ENCODE results near the gene HIF3A.
"Not testable (repeated sequence)": the region's sequence is repeated elsewhere in the genome, so short reads cannot be mapped to it uniquely, and the experiment has no call there.

Gene HIF3A

DNA sequence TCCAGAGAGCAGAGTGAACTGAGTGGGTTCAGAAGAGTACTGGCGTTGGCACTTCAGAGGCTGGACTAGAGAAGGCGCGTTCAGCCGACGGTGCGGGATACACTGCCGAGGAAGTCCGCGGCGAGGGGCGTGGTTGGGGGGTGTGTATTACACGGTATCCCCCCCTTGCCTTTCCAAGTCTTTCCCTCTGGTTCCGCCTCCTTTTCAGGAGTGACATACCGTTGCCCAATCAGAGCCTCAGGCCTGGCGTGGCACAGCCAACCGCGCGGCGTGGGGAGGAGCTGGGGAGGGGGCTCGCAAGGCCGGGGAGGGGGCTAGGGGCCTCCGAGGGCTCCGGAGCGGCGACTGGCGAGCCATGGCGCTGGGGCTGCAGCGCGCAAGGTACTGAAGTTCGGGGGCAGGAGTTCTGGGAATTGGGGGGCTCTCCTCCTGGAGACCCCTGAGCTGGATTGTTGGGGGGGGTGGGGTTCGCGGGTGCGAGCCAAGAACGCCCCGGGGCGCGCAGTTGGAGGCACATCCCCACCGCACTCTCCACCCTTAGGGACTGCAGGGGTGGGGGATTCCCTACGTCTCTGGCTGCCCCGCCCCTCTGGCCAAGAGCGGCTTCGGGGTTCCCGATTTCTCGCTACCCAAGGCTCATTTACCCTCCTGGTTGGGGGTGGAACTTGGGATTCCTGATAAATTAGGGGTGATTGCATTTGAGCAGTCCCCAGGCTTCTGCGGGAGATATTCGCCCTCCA lies at the start of gene HIF3A:
Gene HIF3A, plus strand, starts transcription at position 321 of the 740 bp plus-strand sequence. Its CDS starts 35 bp downstream, at position 356.
- no peak for DNase-seq (ENCODE audit: low spot score)

DNA sequence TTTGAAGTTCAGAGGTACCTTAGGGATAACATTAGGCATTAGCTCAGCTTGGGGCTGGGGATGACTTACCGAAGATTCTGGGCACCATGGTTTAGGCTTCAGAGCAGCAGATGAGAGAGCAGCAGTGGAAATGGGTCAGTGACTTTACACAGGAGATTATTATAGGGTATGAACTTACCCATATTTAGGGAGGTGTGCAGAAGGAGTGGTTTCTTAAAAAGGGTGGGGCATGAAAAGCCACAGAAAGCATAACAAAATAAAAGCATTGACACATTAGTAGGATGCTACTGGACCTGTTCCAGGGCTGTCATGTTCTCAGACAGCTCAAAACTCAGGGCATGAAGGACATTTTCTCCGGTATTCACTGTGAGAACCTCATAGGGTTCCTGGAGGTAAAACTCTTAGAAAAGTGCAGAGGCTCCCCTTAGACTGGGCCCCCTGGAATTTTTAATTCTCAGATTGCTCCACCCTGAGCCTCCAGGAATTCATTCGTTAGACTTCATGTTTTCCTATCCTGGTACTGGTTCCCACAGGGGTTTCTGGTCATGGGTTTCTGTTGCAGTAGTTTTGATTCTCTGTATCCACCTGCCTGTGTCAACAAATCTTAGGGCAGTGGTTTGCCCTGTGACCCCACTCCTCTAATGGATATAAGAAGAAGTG lies 46.6 kb upstream of the HIF3A start:
- DNase-seq (ENCODE audit: low spot score) = no peak

DNA sequence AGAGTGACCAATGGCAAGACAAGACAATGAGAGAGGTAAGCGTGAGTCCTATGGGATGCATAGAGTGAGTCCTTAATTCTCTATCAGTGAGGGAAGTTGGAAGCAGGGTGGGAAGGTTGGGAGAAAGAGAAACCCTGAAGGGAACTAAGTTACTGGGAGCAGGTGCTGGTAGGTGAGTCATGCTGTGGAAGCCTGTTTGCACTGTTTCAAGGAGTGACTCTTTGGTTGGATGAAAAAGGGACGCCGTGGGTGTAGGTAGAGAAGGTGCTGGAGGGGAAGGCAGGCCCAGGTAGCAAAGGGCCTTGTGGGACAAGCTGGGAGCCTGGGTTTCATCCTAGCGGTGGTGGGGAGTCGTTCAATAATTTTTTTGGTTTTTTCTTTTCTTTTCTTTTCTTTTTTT lies 45.4 kb upstream of the HIF3A start:
- no peak for DNase-seq (ENCODE audit: low spot score)

DNA sequence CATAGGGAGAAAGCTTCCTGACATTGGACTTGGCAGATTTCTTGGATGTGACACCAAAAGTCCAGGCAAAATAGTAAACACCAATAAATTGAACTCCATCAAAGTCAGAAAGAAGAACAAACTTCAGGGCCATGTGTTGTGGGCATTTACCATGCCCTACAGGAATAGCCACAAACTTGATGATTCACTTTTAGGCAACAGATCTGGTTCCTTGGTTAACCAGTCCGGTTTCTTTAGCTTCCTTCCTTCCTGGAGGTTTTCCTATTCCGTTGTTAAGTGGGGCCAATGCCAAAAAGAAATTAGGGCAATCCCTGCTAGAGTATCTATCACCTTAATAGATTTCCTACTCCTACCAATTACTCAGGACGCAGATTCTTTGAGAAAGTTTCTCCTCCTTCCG lies 42.1 kb upstream of the HIF3A start:
- DNase-seq (ENCODE audit: low spot score) = no peak

DNA sequence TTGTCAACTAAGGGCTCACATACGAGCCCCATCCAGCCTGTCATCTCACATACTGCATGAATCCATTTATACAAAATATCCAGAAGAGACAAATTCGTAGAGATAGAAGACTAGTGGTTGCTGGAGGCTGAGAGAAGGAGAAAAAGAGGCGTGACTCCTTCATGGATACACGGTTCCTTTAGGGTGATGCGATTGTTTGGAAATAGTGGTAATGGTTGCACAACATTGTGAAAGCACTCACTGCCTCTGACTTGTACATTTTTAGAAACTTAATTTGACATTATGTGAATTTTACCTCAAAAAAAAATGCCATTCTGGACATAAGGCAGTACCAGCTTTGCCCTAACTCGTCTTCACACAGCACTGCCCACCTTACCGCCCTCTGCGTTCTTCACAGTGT lies 40.0 kb upstream of the HIF3A start:
- no peak for DNase-seq (ENCODE audit: low spot score)

DNA sequence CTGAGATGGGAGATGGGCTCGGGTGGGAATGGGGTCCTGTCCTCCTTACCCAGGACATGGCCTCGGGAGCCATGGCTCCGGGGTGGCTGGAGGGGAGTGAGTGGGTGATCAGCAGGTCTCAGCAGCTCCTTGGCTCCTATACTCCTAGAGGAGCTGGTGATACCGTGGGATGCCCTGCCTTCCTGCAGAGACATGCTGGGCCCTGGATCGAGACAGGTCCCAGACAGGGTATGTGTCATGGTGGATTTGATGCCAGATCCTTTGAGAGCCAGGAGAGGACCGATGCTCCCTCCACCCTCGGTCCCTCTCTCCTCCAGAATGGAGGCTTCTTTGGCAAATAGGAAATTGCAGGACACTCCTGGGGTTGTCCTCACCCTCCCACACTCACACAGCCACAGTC lies 35.3 kb upstream of the HIF3A start:
- not testable (repeated sequence) for DNase-seq (ENCODE audit: low spot score)

DNA sequence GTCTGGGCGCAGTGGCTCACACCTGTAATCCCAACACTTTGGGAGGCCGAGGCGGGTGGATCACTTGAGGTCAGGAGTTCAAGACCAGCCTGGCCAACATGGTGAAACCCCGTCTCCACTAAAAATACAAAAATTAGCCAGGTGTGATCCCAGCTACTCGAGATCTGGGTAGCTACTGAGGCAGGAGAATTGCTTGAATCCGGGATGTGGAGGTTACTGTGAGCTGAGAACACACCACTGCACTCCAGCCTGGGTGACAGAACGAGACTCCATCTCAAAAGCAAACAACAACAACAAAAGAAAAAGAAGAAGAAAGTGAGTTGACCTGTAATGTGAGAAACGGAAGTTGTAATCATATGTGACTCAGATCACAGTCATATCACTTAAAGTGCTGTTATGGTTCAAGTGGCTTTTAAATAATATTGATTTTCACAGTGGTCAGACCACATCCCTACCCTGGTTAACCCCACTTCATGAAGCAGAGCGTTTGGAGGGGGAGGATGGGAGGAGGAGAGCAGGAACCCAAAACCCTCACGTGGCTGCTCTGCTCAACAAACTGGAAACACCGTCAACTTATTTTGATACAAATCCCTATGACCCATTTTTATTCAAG lies 34.1 kb upstream of the HIF3A start:
- peak; percentile 61 for DNase-seq (ENCODE audit: low spot score)

DNA sequence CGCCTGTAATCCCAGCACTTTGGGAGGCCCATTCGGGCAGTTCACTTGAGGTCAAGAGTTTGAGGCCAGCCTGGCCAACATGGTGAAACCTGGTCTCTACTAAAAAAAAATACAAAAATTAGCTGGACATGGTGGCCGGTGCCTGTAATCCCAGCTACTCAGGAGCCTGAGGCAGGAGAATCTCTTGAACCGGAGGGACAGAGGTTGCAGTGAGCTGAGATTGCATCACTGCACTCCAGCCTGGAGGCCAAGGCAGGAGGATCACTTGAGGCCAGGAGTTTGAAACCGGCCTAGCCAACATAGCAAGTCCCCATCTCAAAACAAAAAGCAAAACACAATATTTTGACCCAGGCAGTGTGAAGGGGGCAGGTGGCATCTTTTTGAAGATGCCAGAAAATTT lies 32.0 kb upstream of the HIF3A start:
- not testable (repeated sequence) for DNase-seq (ENCODE audit: low spot score)

DNA sequence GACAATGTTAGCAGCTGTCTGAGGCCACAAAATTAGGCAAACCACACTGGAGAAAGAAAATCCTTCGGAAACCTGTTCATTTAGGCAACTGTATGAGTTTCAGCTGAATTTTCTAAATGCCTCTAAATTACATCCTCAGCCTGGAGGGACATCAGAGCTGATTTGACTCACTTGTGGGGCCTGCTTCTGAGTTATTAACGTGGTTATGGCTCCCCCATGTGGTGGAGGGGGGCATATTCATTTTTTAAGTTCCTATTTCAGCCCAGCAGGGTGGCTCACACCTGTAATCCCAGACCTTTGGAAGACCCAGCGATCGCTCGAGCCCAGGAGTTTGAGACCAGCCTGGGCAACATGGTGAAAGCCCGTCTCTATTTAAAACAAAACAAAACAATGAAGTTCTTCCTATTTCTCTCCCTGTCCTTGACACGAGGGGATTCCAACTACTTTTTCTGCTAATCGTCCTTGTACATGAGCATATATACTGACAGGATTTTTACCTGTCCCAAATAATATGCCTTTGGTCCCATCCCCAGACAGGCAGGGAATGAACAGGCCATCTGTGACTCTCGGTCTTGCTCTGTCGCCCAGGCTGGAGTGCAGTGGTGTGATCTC lies 31.5 kb upstream of the HIF3A start:
- peak; percentile 69 for DNase-seq (ENCODE audit: low spot score)

DNA sequence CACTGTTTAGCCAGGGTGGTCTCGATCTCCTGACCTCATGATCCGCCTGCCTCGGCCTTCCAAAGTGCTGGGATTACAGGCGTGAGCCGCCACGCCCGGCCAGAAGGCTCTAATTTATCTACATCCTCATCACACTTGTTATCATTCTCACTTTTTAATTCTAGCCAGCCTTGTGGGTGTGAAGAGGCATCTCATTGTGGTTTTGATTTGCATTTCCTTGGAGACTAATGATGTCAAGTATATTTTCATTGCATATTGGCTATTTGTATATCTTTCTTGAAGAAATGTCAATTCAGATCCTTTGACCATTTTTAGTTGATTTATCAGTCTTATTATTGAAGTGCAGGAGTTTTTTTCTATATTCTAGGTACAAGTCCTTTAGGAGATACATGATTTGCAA lies 27.7 kb upstream of the HIF3A start:
- no peak for DNase-seq (ENCODE audit: low spot score)

DNA sequence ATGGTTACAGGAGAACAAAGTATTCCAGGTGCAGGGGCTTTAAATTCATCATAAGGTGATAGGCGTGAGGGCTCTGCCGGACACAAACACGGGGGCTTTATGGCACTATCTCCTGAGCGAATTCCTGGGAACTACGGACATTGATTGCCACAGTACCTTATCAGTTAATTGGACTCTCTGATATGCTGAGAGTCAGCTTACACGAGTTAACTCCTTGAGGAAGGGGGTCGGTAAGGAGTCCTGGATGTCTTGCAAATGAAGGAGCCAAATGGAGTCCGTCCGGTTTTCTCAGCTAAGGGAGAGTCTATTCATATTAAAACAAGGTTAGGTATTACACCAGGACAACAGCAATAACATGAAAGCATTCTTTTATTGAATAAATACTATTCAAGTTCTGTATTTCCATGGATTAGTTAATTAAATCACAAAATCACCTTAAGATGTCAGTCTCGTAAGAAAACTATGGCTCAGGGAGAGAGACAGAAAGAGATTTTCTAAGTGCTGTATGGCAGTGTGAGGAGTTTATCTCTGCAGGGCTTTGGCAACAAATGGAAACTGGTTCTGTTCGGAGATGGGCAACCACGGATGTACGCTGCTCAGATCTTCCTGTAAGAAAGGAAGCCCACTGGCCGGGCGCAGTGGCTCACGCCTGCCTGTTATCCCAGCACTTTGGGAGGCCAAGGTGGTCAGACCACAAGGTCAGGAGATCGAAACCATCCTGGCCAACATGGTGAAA lies 26.2 kb upstream of the HIF3A start:
- DNase-seq (ENCODE audit: low spot score) = no peak

DNA sequence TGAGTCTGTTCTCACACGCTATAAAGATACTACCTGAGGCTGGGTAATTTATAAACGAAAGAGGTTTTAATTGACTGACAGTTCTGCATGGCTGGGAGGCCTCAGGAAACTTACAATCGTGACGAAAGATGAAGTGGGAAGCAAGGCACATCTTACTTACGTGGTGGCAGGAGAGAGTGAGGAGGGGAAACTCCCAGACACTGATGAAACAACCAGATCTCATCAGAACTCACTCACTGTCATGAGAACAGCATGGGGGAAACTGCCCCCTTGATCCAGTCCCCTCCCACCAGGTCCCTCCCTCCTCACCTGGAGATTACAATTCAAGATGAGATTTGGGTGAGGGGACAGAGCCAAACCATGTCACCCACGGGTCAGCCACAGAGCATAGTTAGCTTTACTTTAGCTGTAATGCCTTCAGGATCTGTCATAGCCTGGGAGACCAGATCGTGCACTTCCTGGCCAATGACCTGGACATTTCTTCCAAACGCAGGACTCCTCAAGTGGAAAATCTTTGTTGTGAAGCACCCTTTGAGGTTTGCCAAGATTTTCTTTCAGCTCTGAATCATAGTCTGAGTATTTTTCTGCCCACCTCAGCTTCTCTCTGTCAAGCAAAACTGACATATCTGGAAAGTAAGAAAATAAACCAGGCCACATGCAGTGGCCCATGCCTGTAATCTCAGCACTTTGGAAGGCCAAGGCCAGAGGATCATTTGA lies 25.2 kb upstream of the HIF3A start:
- peak; percentile 44 for DNase-seq (ENCODE audit: low spot score)

DNA sequence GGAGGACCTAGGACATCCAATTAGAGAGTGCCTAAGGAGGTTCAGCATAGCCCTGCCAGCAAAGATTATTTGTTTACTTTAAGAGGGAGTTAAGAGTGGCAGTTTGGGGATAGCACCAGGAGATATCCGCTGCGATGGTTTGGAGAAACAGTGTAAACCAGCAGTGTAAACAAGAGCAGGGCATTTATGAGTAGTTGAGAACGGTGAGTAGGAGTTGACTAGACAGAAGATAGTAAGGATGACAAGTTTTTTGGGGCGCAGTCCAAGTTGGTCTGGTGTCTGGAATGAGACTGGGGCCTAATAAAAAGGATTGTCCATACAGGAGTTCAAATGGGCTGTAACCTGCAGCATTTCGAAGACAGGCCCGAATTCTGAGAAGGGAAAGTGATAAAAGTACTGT lies 22.9 kb upstream of the HIF3A start:
- not testable (repeated sequence) for DNase-seq (ENCODE audit: low spot score)

DNA sequence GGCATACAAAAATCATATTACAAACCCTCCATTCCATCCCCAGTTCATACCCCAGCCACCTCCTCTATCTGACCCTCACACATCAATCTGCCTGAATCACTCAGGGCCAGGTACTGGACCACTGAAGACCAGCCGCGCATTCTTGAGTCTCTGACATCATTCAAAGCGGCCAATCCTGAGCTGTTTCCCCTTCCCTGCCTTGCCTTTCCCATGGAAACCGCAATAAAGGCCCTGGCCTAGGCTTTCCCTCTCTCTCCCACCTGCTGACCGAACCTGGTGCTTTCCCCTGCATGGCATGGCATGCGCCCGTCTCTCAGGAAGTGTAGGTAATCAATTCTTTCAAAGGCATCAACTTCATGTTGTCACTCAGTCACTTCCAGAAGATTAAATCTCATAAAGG lies 17.7 kb upstream of the HIF3A start:
- no peak for DNase-seq (ENCODE audit: low spot score)

DNA sequence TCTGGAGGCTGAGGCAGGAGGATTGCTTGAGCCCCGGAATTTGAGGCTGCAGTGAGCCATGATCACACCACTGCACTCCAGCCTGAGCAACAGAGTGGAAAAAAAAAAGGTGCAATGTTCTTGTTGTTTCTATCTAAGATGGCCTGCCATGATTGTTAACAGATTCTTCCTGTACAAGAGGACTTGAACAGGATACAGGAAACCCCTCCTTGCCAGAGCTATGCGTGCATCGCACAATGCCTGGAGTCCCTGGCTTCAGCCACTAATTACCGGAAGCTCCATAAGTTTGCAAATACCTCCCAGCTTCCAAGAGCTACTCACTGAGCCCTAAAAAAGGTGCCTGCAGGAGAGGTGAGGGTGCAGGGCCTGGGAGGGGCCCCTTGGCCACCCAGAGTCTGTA lies 13.1 kb upstream of the HIF3A start:
- DNase-seq (ENCODE audit: low spot score) = no peak

DNA sequence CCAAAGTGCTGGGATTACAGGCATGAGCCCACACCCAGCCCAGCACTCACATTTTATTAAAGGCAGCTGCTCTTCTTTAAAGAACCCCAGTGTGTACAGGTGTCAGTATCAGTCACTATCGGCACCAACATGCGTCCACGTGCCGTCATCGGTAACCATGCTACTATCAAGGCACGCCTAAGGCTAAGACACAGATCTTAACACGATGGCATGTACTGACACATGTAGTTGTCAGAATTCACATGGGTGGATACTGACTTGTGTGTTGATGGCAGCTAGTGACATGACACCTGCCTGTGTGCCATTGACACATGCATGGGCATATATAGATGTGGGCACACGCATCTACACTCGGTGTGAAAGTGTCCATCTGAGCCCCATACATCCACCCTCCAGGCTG lies 12.2 kb upstream of the HIF3A start:
- DNase-seq (ENCODE audit: low spot score) = no peak

DNA sequence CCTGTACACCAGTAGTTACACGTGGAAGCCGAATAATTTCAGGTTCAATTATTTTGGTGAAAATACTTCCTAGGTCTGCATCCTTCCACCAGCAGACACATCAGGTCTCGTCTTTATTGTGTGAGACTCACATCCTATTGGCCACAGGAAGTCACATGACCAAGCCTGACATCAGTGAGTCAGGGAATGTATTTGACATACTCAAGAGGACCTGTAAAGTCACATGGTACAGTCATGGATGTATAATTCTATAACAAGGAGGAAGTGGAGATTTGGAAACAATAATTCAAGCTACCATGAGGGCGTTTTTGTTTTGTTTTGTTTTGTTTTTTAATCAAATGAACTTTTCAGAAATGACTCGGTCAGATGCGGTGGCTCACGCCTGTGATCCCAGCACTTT lies 9.3 kb upstream of the HIF3A start:
- DNase-seq (ENCODE audit: low spot score) = no peak

DNA sequence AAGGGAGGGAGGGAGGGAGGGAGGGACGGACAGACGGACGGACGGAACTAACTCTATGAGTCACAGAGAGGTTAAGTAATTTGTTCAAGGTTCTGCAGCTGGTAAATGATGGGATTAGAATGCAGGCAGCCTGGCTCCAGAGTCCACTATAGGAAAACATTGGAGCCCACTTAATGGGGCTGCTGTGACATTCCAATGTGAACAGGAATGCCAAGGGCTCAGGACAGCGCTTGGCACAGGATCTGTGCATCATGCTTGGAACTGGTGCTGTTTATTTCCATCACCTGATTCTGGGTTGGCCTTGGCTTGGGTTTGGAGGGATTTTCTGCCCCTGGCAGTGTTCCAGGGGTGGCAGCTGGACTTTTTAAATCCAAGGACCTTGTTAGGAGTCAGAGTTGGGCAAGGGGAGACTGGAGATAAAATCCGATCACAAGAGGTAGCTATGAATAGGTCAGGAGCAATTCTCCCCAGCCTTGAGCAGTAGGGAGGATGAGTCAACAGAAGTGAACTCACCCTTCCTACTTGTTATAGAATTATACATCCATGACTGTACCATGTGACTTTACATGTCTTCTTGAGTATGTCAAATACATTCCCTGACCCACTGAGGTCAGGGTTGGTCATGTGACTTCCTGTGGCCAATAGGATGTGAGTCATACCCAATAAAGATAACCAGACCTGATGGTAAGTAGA lies 7.8 kb upstream of the HIF3A start:
- peak; percentile 51 for DNase-seq (ENCODE audit: low spot score)

DNA sequence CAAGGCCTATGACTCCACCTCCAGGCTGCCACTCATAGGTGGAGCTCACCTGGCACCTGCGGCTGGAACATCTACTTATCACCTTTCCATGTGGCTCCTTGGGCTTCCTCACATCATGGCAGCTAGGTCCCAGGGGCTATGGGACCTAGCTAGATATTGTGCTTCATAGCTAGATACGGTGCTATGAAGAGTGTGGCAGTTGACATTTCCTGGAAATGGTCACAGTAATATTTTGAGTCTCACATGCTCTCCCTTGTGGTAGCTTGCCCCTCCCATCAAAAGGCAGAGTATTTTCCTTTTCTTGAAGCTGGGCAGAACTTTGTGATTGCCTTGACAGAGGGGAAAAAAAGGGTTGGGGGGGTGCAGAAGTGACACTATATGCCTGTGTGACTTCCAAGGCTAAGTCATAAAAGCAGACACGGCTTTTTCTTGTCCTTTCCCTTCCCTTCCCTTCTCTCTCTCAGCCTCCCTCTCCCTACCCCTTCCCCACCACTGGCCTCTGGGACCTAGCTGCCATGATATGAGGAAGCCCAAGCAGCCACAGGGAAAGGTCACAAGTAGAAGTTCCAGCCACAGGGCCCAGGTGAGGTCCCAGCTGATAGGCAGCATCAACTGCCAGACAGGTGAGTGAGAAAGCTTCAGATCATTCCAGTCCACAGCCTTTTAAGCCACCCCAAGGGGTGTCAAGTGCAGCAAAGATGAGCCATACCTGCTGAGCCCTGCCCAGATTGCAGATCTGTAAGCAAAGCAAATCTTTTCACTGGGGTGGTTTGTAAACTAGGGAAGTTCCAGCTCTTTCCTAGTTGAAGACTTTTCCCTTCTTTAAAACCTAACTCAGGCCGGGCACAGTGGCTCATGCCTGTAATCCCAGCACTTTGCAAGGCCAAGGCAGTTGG lies 6.9 kb upstream of the HIF3A start:
- no peak for DNase-seq (ENCODE audit: low spot score)

DNA sequence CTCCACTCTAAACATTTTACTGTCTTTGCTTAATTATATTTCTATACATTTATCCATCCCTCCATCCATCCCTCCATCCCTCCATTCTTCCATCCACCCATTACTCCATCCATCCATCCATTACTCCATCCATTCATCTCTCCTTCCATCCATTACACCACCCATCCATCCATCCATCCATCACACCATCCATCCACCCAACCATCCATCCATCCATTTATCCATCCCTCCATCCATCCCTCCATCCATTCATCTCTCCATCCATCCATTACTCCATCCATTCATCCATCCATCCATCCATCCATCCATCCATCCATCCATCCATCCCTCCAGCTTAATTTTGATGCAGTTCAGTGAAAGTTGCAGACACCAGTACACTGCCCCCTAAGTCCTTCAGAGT lies 5.0 kb upstream of the HIF3A start:
- no peak for DNase-seq (ENCODE audit: low spot score)
